Fibroblast of skin of left biceps (primary cell): ENCODE data around the gene MTUS2.
"Not testable (repeated sequence)": the region's sequence is repeated elsewhere in the genome, so short reads cannot be mapped to it uniquely, and the experiment has no call there.

ENCODE experiments used
- DNase-seq, 2 experiments: peaks; one replicate each; pipeline ENCODE4 v3.0.0-alpha.2; 2013; ENCODE audit warnings: low read depth in 2 of 2

The MTUS2 gene

DNA sequence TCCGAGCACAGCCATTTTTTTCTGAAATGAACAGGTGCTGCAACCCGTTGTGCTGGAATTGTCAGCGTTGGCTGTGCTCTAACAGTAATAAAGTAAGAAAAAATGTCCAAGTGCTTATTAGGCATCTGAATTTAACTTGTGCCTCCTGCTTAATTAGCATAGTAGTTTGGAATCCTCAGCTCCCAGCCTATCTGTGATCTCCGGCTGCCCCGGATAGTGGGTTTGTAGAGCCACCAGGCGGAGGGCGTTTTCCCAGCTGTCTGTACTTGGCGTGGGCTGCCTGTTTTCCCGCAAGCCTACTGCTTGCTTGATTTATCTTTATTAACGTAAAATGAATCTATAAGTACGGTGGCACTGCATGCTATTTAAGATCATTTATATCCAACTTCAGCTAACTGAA is 137.9 kb downstream of the MTUS2 start:
- DNase-seq, result no peak

DNA sequence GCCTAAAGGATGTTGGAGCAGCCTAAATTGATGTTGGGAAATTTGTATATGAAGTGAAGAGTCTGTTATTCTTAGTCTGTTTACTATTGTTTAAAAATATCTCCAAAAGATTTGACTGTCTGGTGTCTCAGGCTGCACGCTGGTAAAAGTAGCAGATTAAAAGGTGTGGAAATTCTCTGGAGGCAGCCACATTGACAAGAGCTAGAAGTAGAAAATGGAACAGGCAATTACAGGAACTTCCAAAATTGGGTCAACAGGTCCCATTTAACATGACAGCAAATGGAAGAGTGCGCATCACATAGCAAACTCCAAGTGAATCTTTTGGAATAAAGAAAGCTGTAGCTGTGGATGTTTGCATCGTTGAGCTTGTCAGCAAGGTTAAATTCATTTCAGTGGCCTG is 138.3 kb downstream of the MTUS2 start:
- DNase-seq, result no peak

DNA sequence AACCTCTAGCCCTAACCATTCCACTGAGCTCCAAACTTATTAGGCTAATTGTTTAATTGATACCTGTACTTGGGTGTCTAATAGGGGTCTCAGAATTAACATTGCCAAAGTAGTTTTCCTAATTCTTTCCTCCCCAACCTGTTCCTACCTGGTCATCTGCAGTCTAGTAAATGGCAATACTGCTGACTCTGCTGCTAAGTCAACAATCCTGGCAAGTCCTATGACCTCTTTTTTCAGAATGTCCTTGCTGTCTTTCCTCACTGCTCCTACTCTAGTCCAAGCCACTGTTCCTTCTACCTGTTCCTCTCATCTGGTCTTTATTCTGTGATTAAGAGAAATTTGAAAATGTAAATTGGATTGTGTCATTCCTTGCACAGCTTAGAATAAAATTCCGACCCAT is 143.9 kb downstream of the MTUS2 start:
- DNase-seq, result no peak

- no peak for DNase-seq
These were observed 144.7 kb downstream of the MTUS2 start for GRCh38 chr13:28964803-28965202.

- DNase-seq, result no peak
These were observed 147.1 kb downstream of the MTUS2 start for GRCh38 chr13:28967029-28967915.

GRCh38 chr13:28976195-28976594 is 156.1 kb downstream of the MTUS2 start:
- no peak for DNase-seq

- DNase-seq, result no peak
These were observed 156.5 kb downstream of the MTUS2 start for GRCh38 chr13:28976636-28977035.

DNA sequence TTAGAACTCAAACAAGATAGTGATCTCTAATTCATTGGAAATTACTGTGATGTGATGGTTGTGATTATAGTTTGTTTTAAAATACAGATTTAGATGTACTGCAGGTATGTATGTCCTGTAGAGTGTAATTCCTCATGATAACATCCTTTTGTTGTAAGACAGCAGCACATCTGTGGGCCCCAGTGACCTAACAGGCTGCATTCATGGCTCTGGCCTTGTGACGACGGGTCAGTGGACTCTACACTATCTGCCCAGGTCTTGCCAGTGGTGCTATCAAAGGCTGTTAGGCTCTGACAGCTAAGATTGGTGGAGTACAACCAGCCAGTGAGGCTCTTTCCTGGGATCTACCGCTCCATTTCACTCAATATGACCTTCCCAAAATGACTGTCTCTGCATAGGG is 158.4 kb downstream of the MTUS2 start:
- DNase-seq, result no peak

GRCh38 chr13:28981530-28981929 is 161.4 kb downstream of the MTUS2 start:
- DNase-seq, result no peak

GRCh38 chr13:28983641-28984040 is 163.5 kb downstream of the MTUS2 start:
- no peak for DNase-seq

- no peak for DNase-seq
These were observed 164.2 kb downstream of the MTUS2 start for GRCh38 chr13:28984326-28984725.

DNA sequence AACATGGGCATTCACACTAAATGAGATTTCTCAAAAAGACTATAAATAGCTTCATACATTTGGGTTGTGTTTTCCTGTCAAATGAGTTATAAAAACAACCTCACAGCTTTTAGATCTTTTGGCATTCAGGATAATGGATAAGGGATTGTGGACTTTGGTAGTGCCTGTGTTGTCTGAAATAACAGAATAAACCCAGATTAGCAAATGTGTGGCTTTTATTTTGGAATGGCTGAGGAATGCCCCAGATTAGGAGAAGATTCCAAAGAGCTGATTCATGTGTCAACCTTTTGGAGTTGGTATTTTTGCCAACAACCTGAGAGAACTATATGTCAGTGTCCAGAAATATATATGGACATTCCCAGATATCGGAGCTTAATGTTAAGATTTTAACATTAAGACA is 164.7 kb downstream of the MTUS2 start:
- DNase-seq, result no peak

DNA sequence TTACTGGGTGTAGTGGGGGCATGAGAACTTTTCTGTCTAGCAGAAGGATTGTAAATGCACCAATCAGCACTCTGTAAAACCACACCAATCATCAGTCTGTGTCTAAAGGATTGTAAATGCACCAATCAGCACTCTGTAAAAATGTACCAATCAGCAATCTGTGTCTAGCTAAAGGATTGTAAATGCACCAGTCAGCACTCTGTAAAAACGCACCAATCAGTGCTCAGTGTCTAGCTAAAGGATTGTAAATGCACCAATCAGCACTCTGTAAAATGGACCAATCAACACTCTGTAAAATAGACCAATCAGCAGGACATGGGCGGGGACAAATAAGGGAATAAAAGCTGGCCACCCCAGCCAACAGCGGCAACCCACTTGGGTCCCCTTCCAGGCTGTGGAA is 170.2 kb downstream of the MTUS2 start:
- DNase-seq, result not testable (repeated sequence)

DNA sequence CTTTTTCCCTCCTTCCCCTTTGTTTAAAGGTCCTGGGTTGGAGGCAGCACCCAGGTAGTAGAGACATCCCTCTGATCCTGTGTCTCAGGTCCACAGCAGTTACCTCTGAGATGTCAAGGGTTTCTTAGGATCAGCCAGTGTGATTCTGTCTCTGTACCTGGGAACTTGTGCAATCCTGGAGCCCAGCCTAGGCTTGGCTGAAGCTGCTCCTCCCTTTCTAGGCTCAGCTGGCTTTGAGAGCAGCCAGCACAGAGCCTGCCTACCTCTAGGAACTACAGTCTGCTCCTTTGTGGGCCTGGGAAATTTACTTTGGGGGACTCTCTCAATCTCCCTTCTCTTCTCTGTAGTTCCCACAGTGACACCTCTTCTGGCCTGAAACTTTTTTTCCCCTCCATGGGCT is 171.6 kb downstream of the MTUS2 start:
- DNase-seq, result no peak

GRCh38 chr13:29000826-29001225 is 180.7 kb downstream of the MTUS2 start:
- no peak for DNase-seq

GRCh38 chr13:29005035-29005762 is 185.1 kb downstream of the MTUS2 start:
- no peak for DNase-seq

- DNase-seq, result no peak
These were observed 185.6 kb downstream of the MTUS2 start for GRCh38 chr13:29005763-29006120.

GRCh38 chr13:29006359-29006850 is 186.3 kb downstream of the MTUS2 start:
- DNase-seq, result no peak

- no peak for DNase-seq
These were observed 188.2 kb downstream of the MTUS2 start for GRCh38 chr13:29008296-29008695.

DNA sequence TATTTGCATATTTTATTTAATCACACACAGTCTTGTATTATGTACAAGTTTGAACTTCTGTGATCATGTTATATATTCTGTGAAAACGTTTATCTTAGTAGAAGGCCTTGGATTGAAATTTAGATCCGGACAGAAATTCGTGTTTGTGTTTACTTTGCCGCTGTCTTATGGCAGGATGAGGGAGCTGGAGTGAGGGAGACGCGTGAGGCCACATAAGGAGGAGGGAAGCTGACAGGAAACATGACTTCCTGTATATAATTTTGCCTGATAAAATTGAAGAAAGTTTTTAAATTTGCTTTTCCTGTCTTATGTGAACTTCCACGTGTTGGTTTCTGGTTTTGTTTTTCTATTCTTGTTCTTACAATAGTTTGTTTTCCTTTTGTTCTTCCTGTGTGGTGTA is 200.2 kb downstream of the MTUS2 start:
- no peak for DNase-seq

GRCh38 chr13:29021311-29021710 is 201.2 kb downstream of the MTUS2 start:
- DNase-seq, result no peak

- no peak for DNase-seq
These were observed 201.6 kb downstream of the MTUS2 start for GRCh38 chr13:29021717-29022116.

DNA sequence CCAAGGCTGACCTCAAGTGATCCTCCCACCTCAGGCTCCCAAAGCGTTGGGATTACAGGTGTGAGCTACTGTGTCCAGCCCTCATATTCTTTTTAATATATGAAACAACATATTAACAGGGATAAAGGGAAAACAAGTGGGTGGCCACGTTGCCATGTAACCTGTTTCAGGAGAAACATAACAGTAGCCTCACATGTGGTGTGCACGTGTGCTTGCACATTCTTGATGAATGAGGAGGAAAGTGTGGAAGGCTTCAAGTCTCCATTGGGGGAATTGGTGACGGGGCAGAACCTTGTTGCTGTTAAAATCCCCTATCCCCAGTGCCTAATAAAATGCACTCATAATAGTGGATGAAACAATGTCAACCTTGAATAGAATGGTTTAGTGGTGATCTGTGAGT is 202.3 kb downstream of the MTUS2 start:
- no peak for DNase-seq
